GM12878 (cell line): ENCODE results near the gene CALM3. TPM values are rescaled to one million over a fixed set of nuclear protein-coding genes. Genes with fewer than 3 reads are reported as not detected.
A peak's percentile ranks its signal among the peaks of the same experiment; 100 is the strongest.

Source experiments
- ATAC-seq: fragments of 200-7000 bp; cut with Tn5 transposase; 3 replicates; pipeline ENCODE4 v1.9.1; 2020; ENCODE audit warnings: mild to moderate bottlenecking, moderate library complexity
- BruUV-seq: library from RNA; stranded (reverse); fragments of 400-500 nt; replicated peaks from 2 replicates; lab custom pipeline; 2021; lab: Mats Ljungman, UMichigan
- CTCF ChIA-PET: fragments of 300-600 bp; sonication (Branson Sonifier 250); formaldehyde crosslinking; extraction: SDS; loops from one replicate; lab custom pipeline; 2021; ENCODE audit warnings: inconsistent platforms; lab: Yijun Ruan, JAX
- POLR2A ChIA-PET: fragments of 350-600 bp; formaldehyde crosslinking; extraction: SDS; loops from one replicate; lab custom pipeline; 2021; ENCODE audit warnings: inconsistent platforms; lab: Charles Lee
- RAD21 ChIA-PET: fragments of 300-600 bp; sonication (Branson Sonifier 250); formaldehyde crosslinking; loops from one replicate; lab custom pipeline; 2023; ENCODE audit warnings: antibody characterized with exemption; ENCODE audit not compliant: unreplicated experiment; lab: Charles Lee
- SMC1A ChIA-PET: fragments of 300-600 bp; sonication (Branson Sonifier 250); formaldehyde crosslinking; loops from one replicate; lab custom pipeline; 2023; ENCODE audit not compliant: unreplicated experiment, uncharacterized antibody; lab: Charles Lee
- DNase-seq: peaks from one replicate; pipeline ENCODE4 v3.0.0-alpha.2; 2011; ENCODE audit warnings: low read depth, low spot score
- FAIRE-seq: peaks from 3 replicates; lab custom pipeline; 2011; peaks lifted over from hg19 to GRCh38; lab: Jason Lieb, UNC
- H2AFZ ChIP-seq: 2 replicates; pipeline ENCODE4 v1.6.0; 2011; ENCODE audit warnings: low read depth, low read length, control low read depth; ENCODE audit not compliant: control insufficient read depth
- H3K27ac ChIP-seq: 2 replicates; pipeline ENCODE4 v1.5.1; 2011; ENCODE audit warnings: control low read depth; ENCODE audit not compliant: control insufficient read depth, insufficient read depth
- H3K27me3 ChIP-seq, 2 experiments: replicated peaks in 1 of 2; 2 replicates each; pipeline versions ENCODE4 v1.6.0 to v1.6.1; 2011; ENCODE audit warnings: low read length in 1 of 2; ENCODE audit not compliant: control insufficient read depth in 2 of 2, insufficient read depth in 2 of 2
- H3K36me3 ChIP-seq, 2 experiments: 2 replicates each; pipeline ENCODE4 v1.5.1; 2011; ENCODE audit warnings: low read length in 1 of 2; ENCODE audit not compliant: control insufficient read depth in 2 of 2, insufficient read depth in 2 of 2
- H3K4me1 ChIP-seq: 2 replicates; pipeline ENCODE4 v1.6.1; 2011; ENCODE audit warnings: mild to moderate bottlenecking, low read length, moderate library complexity, mixed read lengths; ENCODE audit not compliant: control insufficient read depth, insufficient read depth
- H3K4me2 ChIP-seq: 2 replicates; pipeline ENCODE4 v1.6.0; 2011; ENCODE audit warnings: control low read depth; ENCODE audit not compliant: control insufficient read depth, insufficient read depth
- H3K4me3 ChIP-seq: fragments of 200-600 bp; sonication (generic); 2 replicates; pipeline ENCODE4 v1.5.1; 2016
- H3K79me2 ChIP-seq: 2 replicates; pipeline ENCODE4 v1.6.0; 2011; ENCODE audit warnings: low read length; ENCODE audit not compliant: control insufficient read depth, insufficient read depth
- H3K9ac ChIP-seq: 2 replicates; pipeline ENCODE4 v1.8.0; 2011; ENCODE audit warnings: low read length, control low read depth, mixed read lengths; ENCODE audit not compliant: control insufficient read depth, insufficient read depth
- H3K9me3 ChIP-seq: replicated peaks from 3 replicates; pipeline ENCODE4 v1.5.1; 2011; ENCODE audit warnings: mild to moderate bottlenecking, low read length; ENCODE audit not compliant: control insufficient read depth, insufficient read depth
- H4K20me1 ChIP-seq: 2 replicates; pipeline ENCODE4 v1.6.0; 2011; ENCODE audit not compliant: control insufficient read depth, insufficient read depth
- ASH2L ChIP-seq: fragments of 300-600, 200-600 bp; sonication (generic); IDR thresholded peaks from 2 replicates; pipeline ENCODE4 v1.6.1; 2017; ENCODE audit warnings: low read depth, mild to moderate bottlenecking, borderline replicate concordance
- GABPA ChIP-seq: IDR thresholded peaks from 2 replicates; pipeline ENCODE4 v1.6.1; 2014; ENCODE audit warnings: antibody characterized with exemption, low read depth, mild to moderate bottlenecking, inconsistent platforms
- HDAC2 ChIP-seq: fragments of 200-600 bp; sonication (generic); IDR thresholded peaks from 2 replicates; pipeline ENCODE4 v1.6.1; 2017
- HDAC6 ChIP-seq: fragments of 200-600 bp; sonication (generic); IDR thresholded peaks from one replicate; pipeline ENCODE4 v1.8.0; 2017; ENCODE audit warnings: antibody characterized with exemption; ENCODE audit not compliant: unreplicated experiment
- IRF3 ChIP-seq: fragments of 450-650 bp; IDR thresholded peaks from 2 replicates; pipeline ENCODE4 v1.6.1; 2014; ENCODE audit warnings: mild to moderate bottlenecking
- IRF5 ChIP-seq: fragments of 450-650 bp; IDR thresholded peaks from 2 replicates; pipeline ENCODE4 v1.6.1; 2017; ENCODE audit warnings: borderline replicate concordance
- KAT2A ChIP-seq: conservative IDR thresholded peaks from 2 replicates; pipeline ENCODE4 v1.6.1; 2011; ENCODE audit warnings: low read depth, low read length; ENCODE audit not compliant: control insufficient read depth
- MTA3 ChIP-seq: IDR thresholded peaks from 2 replicates; pipeline ENCODE4 v1.6.1; 2012; ENCODE audit warnings: low read length, inconsistent platforms, borderline replicate concordance
- PAX5 ChIP-seq: IDR thresholded peaks from 2 replicates; pipeline ENCODE4 v1.6.1; 2011; ENCODE audit warnings: low read depth, low read length, borderline replicate concordance
- POU2F2 ChIP-seq: IDR thresholded peaks from 3 replicates; pipeline ENCODE4 v1.6.1; 2011; ENCODE audit warnings: low read depth, mild to moderate bottlenecking, low read length, borderline replicate concordance
- RB1 ChIP-seq: fragments of 450-650 bp; formaldehyde crosslinking; IDR thresholded peaks from 2 replicates; pipeline ENCODE4 v1.6.1; 2017; ENCODE audit warnings: mild to moderate bottlenecking, borderline replicate concordance
- RCOR1 ChIP-seq: conservative IDR thresholded peaks from 2 replicates; pipeline ENCODE4 v1.6.1; 2012; ENCODE audit warnings: low read depth, low read length, improper control_type of control experiment
- TCF3 ChIP-seq: IDR thresholded peaks from 2 replicates; pipeline ENCODE4 v1.6.1; 2012; ENCODE audit warnings: low read depth, mild to moderate bottlenecking, low read length, borderline replicate concordance; ENCODE audit not compliant: insufficient read depth
- ZNF384 ChIP-seq: IDR thresholded peaks from 2 replicates; pipeline ENCODE4 v1.6.1; 2012; ENCODE audit warnings: low read depth, mild to moderate bottlenecking, low read length, improper control_type of control experiment, borderline replicate concordance
- WGBS: methylation state at CpG from one replicate; pipeline ENCODE4 v1.1.6; 2016; ENCODE audit warnings: low lambda C conversion rate; ENCODE audit not compliant: insufficient replicate concordance, insufficient coverage; ENCODE audit errors: missing lambda C conversion rate; 5-methylcytosine and 5-hydroxymethylcytosine counted together
- in situ Hi-C: fragments of 300-500 bp; cut with MboI; formaldehyde crosslinking; loops from 9 replicates; pipeline ENCODE4 v1.14.3; 2018; ENCODE audit warnings: mixed read lengths
- intact Hi-C: fragments of 100-400 bp; cut with micrococcal nuclease; formaldehyde crosslinking; loops from one replicate; pipeline ENCODE4 v1.14.2; 2022; ENCODE audit not compliant: unreplicated experiment
- polyA plus RNA-seq, 11 experiments: library from polyadenylated mRNA; depleted of rRNA in 4 of 11; unstranded in 6 of 11; stranded (reverse) in 5 of 11; fragments of >200 nt; fragmentation: Nextera tagmentation in 4 of 11; fragmentation: Illumina TruSeq in 1 of 11; extraction: Ambion mirVana in 4 of 11; extraction: Trizol in 1 of 11; gene quantifications; 1 replicate in 1 of 11; 2 replicates in 10 of 11; pipeline versions ENCODE4 v1.2.1 to v1.2.3, GENCODE V29; 2011 to 2016; ENCODE audit warnings: inconsistent platforms in 2 of 11, missing spikeins in 2 of 11, low read depth in 1 of 11
- total RNA-seq, 4 experiments: library from RNA; depleted of rRNA in 3 of 4; stranded (reverse); fragments of >200 nt in 3 of 4; fragmentation: Illumina TruSeq in 1 of 4; extraction: Trizol in 1 of 4; gene quantifications; 2 replicates each; pipeline versions ENCODE4 v1.2.1 to v1.2.3, GENCODE V29; 2013 to 2021

CALM3 gene
- total and polyA plus RNA-seq, 10 of the 15 experiments (the other 5 are each of a cell fraction or from before 2014, with no cell fraction given): 164 to 849 (median 347) TPM

- in situ Hi-C loops: no loop called here
- Histone ChIP-seq H4K20me1 (peaks cover 14% of the 10 kb centered on the region), H3K79me2 (peaks cover 49% of the 10 kb centered on the region), H3K27me3 (no peaks in the 10 kb centered on the region), H3K4me3 (peak overlapping the region; percentile 99; the same call in 1 of the 2 replicates), H3K9me3 (peaks cover 5% of the 10 kb centered on the region; the same call in 2 of the 3 replicates), H3K4me2 (peak overlapping the region; percentile 93)
- ChIA-PET POLR2A (interaction anchor here (0.6 to 7.3 kb wide), 9 partner anchors 8 to 921 kb away, joined by 3 to 72 read pairs (median 4); partner anchors contain the start of genes DACT3 and PTGIR), CTCF (interaction anchor here (0.8 to 5.6 kb wide), 4 partner anchors 11 to 58 kb away, joined by 3 to 73 read pairs (median 32); partner anchors contain the start of gene DACT3), SMC1A (interaction anchor here (0.6 to 4.7 kb wide), 5 partner anchors 12 to 61 kb away, joined by 3 to 83 read pairs (median 6); partner anchors contain the start of gene DACT3)
- FAIRE-seq: no peak
- BruUV-seq: no TSS peak
- TF ChIP-seq MTA3 (no peak), GABPA (no peak), RB1 (no peak), ASH2L (no peak), HDAC6 (no peak)
- TF ChIP-seq, all 136 proteins: peak for 0
- DNase-seq: no peak
- Histone ChIP-seq H2AFZ (no peak overlapping the region), H3K36me3 (peaks cover 31 to 32% of the 10 kb centered on the region in 2 experiments), H3K27ac (peak overlapping the region; percentile 92), H3K9ac (peak overlapping the region; percentile 99), H3K4me1 (peaks cover 12% of the 10 kb centered on the region)
- RAD21 ChIA-PET: interaction anchor here (1.0 to 4.7 kb wide), 5 partner anchors 9 to 635 kb away, joined by 3 to 48 read pairs (median 37); partner anchors contain the start of gene DACT3
- ATAC-seq: no peak
- 90% methylated on average over 7 of the region's 9 CpGs for WGBS
- intact Hi-C loops: no loop called here
Measured at GRCh38 chr19:46603752-46604231, 2.7 kb downstream of the CALM3 start.

DNA sequence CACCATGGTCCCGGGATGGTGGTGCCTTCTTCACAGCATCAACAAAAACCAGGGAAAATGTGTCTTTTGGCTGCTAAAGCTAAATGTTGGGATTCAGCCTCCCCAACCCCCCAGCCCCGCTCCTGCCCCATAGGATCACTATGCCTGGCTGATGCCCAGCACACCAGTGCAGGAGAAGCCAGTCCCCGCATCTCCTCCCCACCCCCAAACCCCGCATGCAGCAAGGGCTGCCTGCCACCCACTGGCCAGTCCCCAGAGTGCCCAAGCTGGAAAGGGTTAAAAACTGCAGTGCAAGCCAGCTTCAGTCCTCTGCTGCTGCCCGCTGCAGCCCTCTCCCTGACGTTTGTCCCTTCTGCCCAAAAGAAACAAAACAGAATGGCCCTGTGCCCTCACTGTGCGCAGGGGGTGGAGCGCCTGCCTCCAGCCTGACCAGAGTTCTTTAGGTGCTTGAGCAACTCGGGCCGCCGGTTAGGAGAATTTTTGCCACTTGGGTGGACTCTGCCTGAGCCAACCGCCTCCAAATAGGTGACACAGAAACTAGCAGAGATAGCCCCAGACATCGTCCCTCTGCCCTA lies 3.7 kb downstream of the CALM3 start:
- intact Hi-C loops (no loop called here), in situ Hi-C loops (no loop called here)
- TF ChIP-seq RCOR1: no peak
- no peak for TF ChIP-seq KAT2A
- TF ChIP-seq TCF3: no peak
- TF ChIP-seq ZNF384: no peak
- no peak for TF ChIP-seq IRF5
- no peak for TF ChIP-seq HDAC2
- no peak for TF ChIP-seq PAX5
- no peak for TF ChIP-seq POU2F2
- TF ChIP-seq IRF3: no peak
- TF ChIP-seq MTA3: no peak
- H3K4me2 ChIP-seq: no peak overlapping the region
- ATAC-seq (no peak), FAIRE-seq (no peak), DNase-seq (no peak)
- RAD21 ChIA-PET: interaction anchor here (1.4 kb wide), 1 partner anchor 57 kb away, joined by 6 read pairs; the partner anchor contains the start of gene DACT3
- no TSS peak for BruUV-seq
- H3K36me3 ChIP-seq: peaks cover 31 to 40% of the 10 kb centered on the region in 2 experiments
- H3K9ac ChIP-seq: no peak overlapping the region
- no peak overlapping the region for H2AFZ ChIP-seq
- H3K9me3 ChIP-seq: no peaks in the 10 kb centered on the region
- CTCF ChIA-PET: interaction anchor here (0.8 kb wide), 1 partner anchor 10 kb away, joined by 5 read pairs; no protein-coding TSS in a partner anchor
- peaks cover 12% of the 10 kb centered on the region for H3K4me1 ChIP-seq
- H4K20me1 ChIP-seq: peaks cover 14% of the 10 kb centered on the region
- no peak overlapping the region for H3K27ac ChIP-seq
- SMC1A ChIA-PET: interaction anchor here (1.0 to 2.8 kb wide), 2 partner anchors 36 to 57 kb away, joined by 3 to 12 read pairs; partner anchors contain the start of gene DACT3
- POLR2A ChIA-PET: interaction anchor here (7.3 kb wide), 1 partner anchor 15 kb away, joined by 72 read pairs; no protein-coding TSS in a partner anchor
- no peaks in the 10 kb centered on the region for H3K27me3 ChIP-seq
- peaks cover 49% of the 10 kb centered on the region for H3K79me2 ChIP-seq
- no peak overlapping the region for H3K4me3 ChIP-seq
- 99% methylated on average over 13 of the region's 13 CpGs for WGBS
